Fibroblast of the aortic adventitia (primary cell): ENCODE measurements around the gene FOXO6. TPM values are rescaled to one million over a fixed set of nuclear protein-coding genes. Genes with fewer than 3 reads are reported as not detected.

Experiments used
- DNase-seq: peaks from one replicate; pipeline ENCODE4 v3.0.0-alpha.2; 2010; ENCODE audit warnings: low read depth
- H3K4me3 ChIP-seq: 2 replicates; pipeline ENCODE4 v1.5.1; 2011; ENCODE audit warnings: low read depth, mild to moderate bottlenecking, control low read depth, low read length, moderate library complexity
- total RNA-seq: library from RNA; depleted of rRNA; stranded (reverse); fragments of >200 nt; gene quantifications from 2 replicates; pipeline ENCODE4 v1.2.3, GENCODE V29; 2012; ENCODE audit warnings: low replicate concordance
- TF ChIP-seq, protein P1 (sequence below): IDR thresholded peaks from 2 replicates; pipeline ENCODE4 v1.5.1; 2011; ENCODE audit warnings: mild to moderate bottlenecking, low read length, control low read depth, inconsistent platforms; ENCODE audit not compliant: insufficient read depth

FOXO6 gene
- total RNA-seq, 1 donor: not detected

GRCh38 chr1:41420860-41421259 is 59.6 kb downstream of the FOXO6 start:
- TF ChIP-seq, protein P1, sequence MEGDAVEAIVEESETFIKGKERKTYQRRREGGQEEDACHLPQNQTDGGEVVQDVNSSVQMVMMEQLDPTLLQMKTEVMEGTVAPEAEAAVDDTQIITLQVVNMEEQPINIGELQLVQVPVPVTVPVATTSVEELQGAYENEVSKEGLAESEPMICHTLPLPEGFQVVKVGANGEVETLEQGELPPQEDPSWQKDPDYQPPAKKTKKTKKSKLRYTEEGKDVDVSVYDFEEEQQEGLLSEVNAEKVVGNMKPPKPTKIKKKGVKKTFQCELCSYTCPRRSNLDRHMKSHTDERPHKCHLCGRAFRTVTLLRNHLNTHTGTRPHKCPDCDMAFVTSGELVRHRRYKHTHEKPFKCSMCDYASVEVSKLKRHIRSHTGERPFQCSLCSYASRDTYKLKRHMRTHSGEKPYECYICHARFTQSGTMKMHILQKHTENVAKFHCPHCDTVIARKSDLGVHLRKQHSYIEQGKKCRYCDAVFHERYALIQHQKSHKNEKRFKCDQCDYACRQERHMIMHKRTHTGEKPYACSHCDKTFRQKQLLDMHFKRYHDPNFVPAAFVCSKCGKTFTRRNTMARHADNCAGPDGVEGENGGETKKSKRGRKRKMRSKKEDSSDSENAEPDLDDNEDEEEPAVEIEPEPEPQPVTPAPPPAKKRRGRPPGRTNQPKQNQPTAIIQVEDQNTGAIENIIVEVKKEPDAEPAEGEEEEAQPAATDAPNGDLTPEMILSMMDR: no peak
- no peak overlapping the region for H3K4me3 ChIP-seq
- peak; percentile 52 for DNase-seq

- no peak for DNase-seq
- TF ChIP-seq, protein P1: no peak
- no peak overlapping the region for H3K4me3 ChIP-seq
These were observed 61.1 kb downstream of the FOXO6 start for GRCh38 chr1:41422306-41422705.

GRCh38 chr1:41423511-41424191 is 62.4 kb downstream of the FOXO6 start:
- no peak overlapping the region for H3K4me3 ChIP-seq
- TF ChIP-seq, protein P1: no peak
- DNase-seq: no peak

DNA sequence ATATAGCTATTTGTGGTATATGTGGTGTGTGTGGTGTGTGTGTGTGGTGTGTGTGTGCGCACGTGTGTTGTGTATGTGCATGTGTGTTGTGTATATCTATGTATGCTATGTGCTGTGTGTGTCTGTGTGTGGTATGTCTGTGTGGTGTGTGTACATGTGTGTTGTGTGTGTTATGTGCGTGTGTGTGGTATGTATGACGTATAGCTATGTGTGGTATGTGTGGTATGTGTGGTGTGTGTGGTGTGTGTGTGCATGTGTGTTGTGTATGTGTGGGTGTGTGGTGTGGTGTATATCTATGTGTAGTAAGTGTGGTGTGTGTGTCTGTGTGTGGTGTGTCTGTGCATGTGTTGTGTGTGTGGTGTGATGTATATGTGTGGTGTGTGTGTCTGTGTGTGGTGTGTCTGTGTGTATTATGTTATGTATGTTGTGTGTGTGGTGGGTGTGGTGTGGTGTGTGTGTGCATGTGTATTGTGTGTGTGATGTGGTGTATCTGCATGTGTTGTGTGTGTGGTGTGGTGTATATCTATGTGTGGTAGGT is 63.4 kb downstream of the FOXO6 start:
- no peak overlapping the region for H3K4me3 ChIP-seq
- TF ChIP-seq, protein P1: no peak
- no peak for DNase-seq

DNA sequence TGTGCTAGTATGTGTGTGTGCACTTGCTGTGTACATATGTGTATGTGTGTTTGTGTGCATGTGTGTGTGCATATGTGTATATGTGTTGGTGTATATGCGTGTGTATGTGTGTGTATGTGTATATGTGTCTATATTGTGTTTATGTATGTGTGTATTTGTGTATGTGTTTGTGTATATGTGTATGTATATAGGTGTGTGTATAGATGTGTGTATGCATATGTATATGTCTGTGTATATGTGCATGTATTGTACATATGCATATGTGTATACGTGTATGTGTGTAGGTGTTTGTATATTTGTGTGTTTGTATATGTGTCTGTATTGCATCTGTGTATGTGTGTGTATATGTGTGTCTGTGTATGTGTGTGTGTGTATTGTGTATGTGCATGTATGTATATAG is 64.1 kb downstream of the FOXO6 start:
- no peak for DNase-seq
- TF ChIP-seq, protein P1: no peak
- H3K4me3 ChIP-seq: no peak overlapping the region

DNA sequence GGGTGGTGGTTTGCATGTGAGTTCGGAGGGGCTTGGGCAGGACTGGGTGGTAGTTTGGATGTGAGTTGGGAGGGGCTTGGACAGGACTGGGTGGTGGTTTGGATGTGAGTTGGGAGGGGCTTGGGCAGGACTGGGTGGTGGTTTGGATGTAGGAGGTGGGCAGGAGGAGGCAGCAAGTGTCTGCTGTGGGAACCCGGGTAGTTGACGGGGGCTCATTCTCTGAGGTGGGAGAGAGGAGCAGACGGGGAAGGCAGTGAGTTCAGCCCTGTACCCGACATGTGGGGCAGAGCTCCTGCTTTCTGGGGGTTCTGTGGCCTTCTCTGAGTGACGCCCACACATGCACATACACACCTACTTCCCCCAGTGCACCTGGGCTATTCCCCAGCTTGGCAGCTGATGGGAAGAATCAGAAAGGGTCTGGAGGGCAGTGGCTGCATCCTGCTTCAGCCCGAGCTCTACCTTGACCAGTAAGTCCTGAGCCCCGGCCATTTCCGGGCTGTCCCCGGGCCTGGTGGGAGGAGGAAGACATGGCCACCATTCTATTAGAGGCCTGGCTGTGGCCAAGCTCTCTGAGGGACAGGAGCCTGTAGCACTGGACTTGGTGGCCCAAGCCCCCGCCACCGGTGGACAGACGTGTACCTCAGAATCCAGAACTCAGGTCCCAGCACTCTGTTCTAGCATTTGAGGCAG is 65.1 kb downstream of the FOXO6 start:
- TF ChIP-seq, protein P1: no peak
- DNase-seq: no peak
- H3K4me3 ChIP-seq: no peak overlapping the region
